ENCODE results near the gene ATR.

The ATR gene

DNA sequence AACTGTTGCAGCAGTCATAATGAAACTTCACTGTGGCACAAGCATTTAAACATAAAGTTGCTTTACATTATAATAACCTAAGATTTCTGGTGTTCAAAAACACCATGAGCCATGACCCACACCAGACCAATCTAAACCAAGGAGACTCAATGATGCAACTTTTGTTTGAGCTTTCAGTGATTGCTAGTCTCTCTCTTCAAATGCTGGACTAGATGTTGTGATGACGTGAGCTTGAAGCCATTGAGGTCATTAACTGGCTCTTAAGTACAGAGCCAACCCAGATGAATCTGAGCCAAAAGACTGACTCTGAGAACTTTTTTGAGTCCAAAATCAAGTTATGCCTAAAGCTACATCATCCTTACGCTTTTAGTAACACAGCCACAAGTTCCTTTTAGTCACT is 36.5 kb downstream of the ATR start:
- Histone ChIP-seq H3K27me3 (ENCODE audit: insufficient read depth, poor library complexity, severe bottlenecking) (no peaks in the 10 kb centered on the region), H3K4me3 (replicated peaks; ENCODE audit: insufficient read depth, low read length) (no peak overlapping the region), H3K27ac (replicated peaks) (no peak overlapping the region)
- TF ChIP-seq, protein P1, sequence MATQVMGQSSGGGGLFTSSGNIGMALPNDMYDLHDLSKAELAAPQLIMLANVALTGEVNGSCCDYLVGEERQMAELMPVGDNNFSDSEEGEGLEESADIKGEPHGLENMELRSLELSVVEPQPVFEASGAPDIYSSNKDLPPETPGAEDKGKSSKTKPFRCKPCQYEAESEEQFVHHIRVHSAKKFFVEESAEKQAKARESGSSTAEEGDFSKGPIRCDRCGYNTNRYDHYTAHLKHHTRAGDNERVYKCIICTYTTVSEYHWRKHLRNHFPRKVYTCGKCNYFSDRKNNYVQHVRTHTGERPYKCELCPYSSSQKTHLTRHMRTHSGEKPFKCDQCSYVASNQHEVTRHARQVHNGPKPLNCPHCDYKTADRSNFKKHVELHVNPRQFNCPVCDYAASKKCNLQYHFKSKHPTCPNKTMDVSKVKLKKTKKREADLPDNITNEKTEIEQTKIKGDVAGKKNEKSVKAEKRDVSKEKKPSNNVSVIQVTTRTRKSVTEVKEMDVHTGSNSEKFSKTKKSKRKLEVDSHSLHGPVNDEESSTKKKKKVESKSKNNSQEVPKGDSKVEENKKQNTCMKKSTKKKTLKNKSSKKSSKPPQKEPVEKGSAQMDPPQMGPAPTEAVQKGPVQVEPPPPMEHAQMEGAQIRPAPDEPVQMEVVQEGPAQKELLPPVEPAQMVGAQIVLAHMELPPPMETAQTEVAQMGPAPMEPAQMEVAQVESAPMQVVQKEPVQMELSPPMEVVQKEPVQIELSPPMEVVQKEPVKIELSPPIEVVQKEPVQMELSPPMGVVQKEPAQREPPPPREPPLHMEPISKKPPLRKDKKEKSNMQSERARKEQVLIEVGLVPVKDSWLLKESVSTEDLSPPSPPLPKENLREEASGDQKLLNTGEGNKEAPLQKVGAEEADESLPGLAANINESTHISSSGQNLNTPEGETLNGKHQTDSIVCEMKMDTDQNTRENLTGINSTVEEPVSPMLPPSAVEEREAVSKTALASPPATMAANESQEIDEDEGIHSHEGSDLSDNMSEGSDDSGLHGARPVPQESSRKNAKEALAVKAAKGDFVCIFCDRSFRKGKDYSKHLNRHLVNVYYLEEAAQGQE (IDR thresholded peaks at IDR 0.05; ENCODE audit: insufficient replicate concordance, low read depth), result no peak
- TF ChIP-seq GABPA (IDR thresholded peaks at IDR 0.05; ENCODE audit: low read depth) (no peak), POLR2AphosphoS5 (IDR thresholded peaks at IDR 0.05; ENCODE audit: low read depth) (no peak)
- TF ChIP-seq, protein P2, sequence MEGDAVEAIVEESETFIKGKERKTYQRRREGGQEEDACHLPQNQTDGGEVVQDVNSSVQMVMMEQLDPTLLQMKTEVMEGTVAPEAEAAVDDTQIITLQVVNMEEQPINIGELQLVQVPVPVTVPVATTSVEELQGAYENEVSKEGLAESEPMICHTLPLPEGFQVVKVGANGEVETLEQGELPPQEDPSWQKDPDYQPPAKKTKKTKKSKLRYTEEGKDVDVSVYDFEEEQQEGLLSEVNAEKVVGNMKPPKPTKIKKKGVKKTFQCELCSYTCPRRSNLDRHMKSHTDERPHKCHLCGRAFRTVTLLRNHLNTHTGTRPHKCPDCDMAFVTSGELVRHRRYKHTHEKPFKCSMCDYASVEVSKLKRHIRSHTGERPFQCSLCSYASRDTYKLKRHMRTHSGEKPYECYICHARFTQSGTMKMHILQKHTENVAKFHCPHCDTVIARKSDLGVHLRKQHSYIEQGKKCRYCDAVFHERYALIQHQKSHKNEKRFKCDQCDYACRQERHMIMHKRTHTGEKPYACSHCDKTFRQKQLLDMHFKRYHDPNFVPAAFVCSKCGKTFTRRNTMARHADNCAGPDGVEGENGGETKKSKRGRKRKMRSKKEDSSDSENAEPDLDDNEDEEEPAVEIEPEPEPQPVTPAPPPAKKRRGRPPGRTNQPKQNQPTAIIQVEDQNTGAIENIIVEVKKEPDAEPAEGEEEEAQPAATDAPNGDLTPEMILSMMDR (IDR thresholded peaks at IDR 0.05; ENCODE audit: insufficient read depth, low read length), result no peak
- DNase-seq (ENCODE audit: low read depth in 1 of 2, low spot score in 1 of 2), result no peak

DNA sequence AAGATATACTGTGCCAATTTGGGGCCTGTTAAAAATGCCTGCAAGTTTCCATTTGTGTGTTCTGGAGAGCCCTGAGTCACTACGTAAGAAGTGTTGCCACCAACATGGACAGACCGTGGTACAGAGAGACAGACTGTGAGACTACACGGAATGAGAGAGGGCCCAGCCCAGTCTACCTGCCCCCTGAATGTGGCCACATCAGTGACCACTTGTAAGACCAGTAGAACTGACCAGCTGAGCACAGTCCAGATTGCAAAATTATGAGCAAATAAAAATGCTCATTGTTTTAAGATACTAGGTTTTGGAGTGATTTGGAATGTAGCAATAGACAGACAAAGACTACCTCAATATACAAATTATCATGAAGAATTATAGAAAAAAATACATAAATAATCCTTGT is 42.0 kb downstream of the ATR start:
- H3K27me3 ChIP-seq (ENCODE audit: insufficient read depth, poor library complexity, severe bottlenecking), result no peaks in the 10 kb centered on the region
- TF ChIP-seq SPI1 (IDR thresholded peaks at IDR 0.05; ENCODE audit: borderline replicate concordance, low read depth), result no peak
- TF ChIP-seq POLR2AphosphoS5 (IDR thresholded peaks at IDR 0.05; ENCODE audit: low read depth), result no peak
- TF ChIP-seq GABPA (IDR thresholded peaks at IDR 0.05; ENCODE audit: low read depth), result no peak
- TF ChIP-seq, protein P2 (IDR thresholded peaks at IDR 0.05; ENCODE audit: insufficient read depth, low read length), result no peak
- TF ChIP-seq, protein P1 (IDR thresholded peaks at IDR 0.05; ENCODE audit: insufficient replicate concordance, low read depth), result no peak
- DNase-seq (ENCODE audit: low read depth in 1 of 2, low spot score in 1 of 2), result no peak
- no peak overlapping the region for H3K27ac ChIP-seq (replicated peaks)
- H3K4me3 ChIP-seq (replicated peaks; ENCODE audit: insufficient read depth, low read length), result no peak overlapping the region

DNA sequence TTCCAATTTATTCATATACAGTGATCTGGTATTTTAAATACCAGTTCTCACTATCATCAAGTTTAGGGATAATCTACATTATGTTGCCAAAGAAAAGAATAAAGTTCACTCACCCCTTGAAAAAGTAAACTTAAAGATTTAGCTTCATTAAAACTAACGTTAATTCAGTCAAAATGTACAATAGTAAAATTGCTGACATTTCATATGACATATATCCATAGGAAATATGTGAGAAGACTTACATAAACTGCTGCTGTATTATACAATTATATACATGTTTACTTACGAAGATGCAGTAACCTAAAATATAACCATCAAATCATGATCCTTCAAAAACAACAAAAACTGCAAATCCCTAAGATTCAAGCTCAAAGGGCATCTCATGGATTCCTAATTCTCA is 44.0 kb downstream of the ATR start:
- DNase-seq (ENCODE audit: low read depth in 1 of 2, low spot score in 1 of 2), result no peak
- no peak for TF ChIP-seq GABPA (IDR thresholded peaks at IDR 0.05; ENCODE audit: low read depth)
- TF ChIP-seq SPI1 (IDR thresholded peaks at IDR 0.05; ENCODE audit: borderline replicate concordance, low read depth), result no peak
- TF ChIP-seq, protein P1 (IDR thresholded peaks at IDR 0.05; ENCODE audit: insufficient replicate concordance, low read depth), result no peak
- no peak for TF ChIP-seq POLR2AphosphoS5 (IDR thresholded peaks at IDR 0.05; ENCODE audit: low read depth)
- TF ChIP-seq, protein P2 (IDR thresholded peaks at IDR 0.05; ENCODE audit: insufficient read depth, low read length), result no peak
- Histone ChIP-seq H3K27ac (replicated peaks) (no peak overlapping the region), H3K4me3 (replicated peaks; ENCODE audit: insufficient read depth, low read length) (no peak overlapping the region), H3K27me3 (ENCODE audit: insufficient read depth, poor library complexity, severe bottlenecking) (no peaks in the 10 kb centered on the region)

All from HL-60 (cell line).